GM21529 (cell line): Measurements from ENCODE around the gene TADA2B.
A peak's percentile ranks its signal among the peaks of the same experiment; 100 is the strongest.

Experiments used
- ATAC-seq: cut with Tn5 transposase; IDR thresholded peaks from one replicate; pipeline ENCODE4 v1.9.1; 2021; ENCODE audit not compliant: unreplicated experiment

Gene TADA2B

DNA sequence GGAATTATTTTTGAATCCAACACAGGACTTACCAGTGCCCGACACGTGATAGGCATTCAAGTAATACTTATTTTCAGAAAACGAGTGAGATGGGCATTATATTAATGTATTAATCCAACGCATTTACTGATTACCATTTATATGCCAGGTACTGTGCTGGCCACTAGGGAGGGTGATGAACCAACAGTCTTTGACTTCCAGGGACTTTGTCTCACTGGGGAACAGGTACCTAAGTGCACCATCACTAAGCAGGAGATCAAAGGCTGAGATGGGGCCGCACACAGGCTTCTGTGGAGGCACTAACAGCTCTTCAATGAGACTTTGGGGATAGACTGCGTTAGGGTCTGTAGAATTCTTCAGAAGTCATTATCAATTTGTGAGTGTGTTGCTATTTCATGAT, 5.7 kb upstream of the TADA2B start:
- ATAC-seq: no peak

DNA sequence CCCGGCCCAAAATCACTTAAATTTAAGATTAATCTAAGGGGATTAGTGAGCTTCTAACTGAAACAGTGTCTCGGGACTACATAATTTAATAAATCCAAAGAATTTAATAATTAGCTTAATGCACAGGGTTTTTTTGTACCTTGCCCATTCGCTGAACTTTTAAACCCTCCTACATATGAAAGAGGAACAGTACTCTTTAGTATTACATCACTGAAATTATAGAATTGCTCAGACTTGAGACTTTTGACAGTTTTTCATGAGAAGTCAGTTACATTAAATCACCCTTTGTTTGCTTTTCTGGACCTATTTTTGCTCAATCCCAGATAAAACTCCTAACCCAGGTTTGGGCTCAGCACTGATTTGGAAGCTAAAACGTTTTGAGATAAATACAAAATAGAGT, 2.4 kb upstream of the TADA2B start:
- no peak for ATAC-seq

GRCh38 chr4:7041246-7041645, 1.9 kb upstream of the TADA2B start:
- ATAC-seq: no peak

GRCh38 chr4:7041801-7042502, 1.2 kb upstream of the TADA2B start:
- ATAC-seq: no peak

GRCh38 chr4:7042503-7043283, 479 bp upstream of the TADA2B start:
- peak; percentile 72 for ATAC-seq

GRCh38 chr4:7044137-7044930, 1.2 kb downstream of the TADA2B start:
- ATAC-seq: no peak

- no peak for ATAC-seq
These were observed 2.4 kb downstream of the TADA2B start for GRCh38 chr4:7045553-7045952.

DNA sequence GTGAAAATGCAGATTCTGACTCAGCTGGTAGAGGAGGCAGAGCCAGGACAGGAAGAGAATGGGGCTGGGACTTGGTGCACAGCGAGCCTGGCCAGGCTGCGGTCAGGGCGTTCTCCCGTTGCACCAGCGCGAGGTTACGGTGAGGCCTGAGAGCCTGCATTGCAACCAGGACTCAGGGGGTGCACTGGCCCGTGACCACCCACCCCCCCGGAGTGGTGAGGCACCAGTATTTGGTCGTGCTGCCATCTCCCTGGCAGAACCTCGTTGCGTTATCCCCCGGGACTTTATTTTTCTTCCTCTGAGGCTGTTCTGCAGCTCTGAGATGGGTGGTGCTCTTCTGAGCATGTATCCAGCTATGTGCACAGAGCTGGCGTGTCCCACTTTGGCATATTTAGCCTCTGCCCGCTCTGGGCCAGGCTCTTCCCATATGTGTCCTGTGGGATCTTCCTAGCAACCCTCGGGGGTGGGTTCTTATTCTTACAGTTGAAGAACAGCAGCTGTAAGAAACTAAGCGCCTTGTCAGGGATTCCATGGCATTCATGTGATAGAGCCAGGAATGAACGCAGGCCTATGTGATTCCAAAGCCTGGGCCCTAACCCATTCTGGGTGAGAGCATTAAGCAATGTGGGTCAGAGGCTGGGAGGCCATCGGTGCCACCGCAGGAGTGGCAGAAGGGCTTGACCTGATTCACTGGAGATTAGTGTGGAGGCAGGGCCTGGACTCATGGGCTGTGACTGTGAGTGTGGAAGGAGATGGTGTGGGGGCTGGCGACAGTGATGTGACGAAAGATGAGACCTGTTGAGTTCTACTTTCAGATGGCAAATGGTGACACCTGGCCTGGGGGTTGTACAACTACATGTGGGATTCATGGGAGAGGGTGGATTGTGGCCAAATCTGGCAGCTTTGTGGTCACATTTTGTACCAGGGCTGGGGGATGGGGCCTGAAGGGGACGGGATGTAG, 3.1 kb downstream of the TADA2B start:
- ATAC-seq: peak; percentile 46

DNA sequence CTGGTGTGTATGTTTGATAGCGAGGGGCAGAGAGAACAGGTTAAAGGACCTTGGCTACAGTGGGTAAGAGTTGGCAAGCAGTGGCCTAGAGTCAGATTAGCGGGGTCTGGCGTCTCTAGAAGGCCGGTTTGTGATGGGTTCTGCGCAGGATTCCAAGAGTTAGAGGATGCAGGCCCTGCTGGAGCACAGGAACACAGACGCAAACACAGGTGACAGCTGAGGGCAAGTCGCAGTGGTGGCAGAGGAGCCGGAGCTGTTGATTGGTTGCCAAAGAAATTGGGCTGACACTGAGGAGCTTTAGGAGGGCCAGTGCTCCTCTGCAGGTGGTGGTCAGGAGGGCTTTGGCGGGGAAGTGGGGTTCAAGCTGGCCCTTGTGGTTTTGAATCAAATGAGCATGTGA, 3.8 kb downstream of the TADA2B start:
- no peak for ATAC-seq

DNA sequence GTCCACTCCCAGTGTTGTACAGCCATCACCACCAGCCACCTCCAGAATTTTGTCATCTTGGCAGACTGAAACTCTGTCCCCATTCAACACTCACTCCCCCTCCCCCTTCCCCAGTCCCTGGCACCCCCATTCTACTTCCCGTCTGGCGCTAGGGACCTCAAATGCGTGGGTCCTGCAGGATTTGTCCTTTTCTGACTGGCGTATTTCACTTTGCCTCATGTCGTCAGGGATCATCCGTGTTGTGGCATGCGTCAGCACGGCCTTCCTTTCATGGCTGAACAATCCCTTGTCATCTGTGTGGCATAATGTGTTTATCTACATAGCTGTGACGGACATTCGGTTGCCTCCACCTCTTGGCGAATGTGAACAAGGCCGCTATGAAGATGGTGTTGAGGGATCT, 5.5 kb downstream of the TADA2B start:
- ATAC-seq: no peak

GRCh38 chr4:7049295-7049694, 6.1 kb downstream of the TADA2B start:
- no peak for ATAC-seq

- no peak for ATAC-seq
These were observed 6.6 kb downstream of the TADA2B start for GRCh38 chr4:7049739-7050138.

GRCh38 chr4:7050481-7051143, 7.4 kb downstream of the TADA2B start:
- ATAC-seq: no peak

DNA sequence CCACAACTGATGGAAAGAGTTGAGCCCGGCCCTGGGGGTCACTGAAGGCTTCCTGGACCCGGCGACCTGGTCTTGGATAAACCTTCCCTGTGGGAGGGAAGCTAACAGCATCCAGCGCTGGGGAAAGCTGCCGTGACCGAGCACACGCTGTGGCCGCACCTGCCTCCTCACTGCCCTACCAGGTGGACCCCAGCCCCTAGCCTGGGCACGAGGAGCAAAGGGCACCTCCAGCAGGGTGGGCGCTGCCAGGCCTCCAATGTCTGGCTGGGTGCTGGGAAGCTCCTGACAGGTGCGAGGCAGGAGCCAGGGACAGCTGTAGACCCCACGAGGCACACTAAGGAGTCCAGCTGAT, 7.9 kb downstream of the TADA2B start:
- no peak for ATAC-seq

DNA sequence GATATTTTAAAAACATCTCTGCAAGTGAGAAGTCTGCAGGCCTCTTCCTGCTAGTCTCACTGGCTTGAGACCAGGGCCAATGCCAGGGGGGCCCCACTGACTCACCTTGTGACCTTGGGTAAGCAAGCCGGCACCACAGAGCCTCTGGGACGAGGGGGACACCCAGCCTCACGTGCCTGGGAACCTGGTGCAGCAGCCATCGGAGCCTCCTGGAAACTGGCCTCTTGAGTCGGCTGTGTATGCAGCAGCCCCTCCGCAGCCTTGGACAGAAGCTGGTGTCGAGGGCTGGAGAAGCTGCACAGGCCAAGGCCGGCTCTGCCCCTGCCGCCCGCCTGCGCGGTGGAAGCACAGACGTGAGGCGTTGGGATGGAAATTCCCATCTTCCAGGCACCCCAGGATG, 8.7 kb downstream of the TADA2B start:
- no peak for ATAC-seq

DNA sequence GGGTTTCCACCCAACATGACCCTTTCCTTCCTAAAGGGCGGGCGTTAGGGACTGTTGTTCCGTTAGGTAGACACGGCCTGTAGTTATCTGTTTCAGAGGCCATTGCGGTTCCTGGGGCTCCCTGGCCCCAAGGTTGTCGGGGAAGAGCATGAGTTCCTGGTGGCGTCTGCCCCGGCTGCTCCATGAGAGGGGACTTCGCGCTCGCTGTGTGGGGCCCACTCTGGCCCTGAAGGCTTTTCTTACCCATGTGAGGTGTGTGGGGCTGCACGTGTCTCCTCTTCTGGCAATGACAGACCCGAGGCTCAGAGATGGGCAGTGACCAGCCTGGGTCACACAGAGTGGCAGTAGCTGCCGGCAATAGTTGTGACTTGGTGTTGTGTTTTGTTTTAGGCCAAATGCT, 9.1 kb downstream of the TADA2B start:
- no peak for ATAC-seq

DNA sequence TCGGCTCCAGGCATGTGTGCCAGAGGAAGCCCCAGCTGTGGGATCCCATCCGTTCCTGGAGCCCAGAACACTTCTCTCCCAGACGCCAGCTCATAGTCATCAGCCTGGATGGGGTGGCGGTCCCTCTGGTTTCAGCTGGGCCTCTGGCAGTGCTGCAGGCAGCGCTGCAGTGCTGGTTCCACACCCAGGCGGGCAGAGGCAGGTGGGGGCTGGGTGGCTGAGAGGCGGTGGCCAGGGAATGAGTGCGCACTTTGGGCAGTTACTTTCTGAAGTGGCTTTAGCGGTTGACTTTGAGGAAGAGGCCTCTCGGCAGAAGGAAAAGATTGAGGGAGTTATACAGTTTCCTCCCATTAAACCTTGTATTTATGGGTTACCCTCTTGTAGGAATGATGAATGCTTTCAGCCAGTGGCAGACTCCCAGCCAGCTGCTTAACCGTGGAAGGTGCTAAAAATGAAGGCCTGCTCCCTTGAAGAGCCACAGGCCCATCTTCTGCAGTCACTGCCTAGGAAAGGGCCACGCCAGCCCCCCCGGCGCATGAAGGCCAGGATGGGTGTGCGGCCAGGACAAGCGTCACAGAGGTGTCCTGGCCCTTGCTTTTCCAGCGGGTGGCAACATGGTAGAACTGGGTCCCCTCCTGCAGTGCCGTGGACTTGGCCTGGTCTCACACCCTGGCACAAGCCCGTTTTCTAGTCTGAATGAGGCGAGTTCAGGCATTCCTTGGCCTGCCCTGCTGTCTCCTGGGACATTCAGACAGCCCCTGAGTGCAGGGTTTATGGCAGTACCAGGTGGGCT, 9.9 kb downstream of the TADA2B start:
- ATAC-seq: no peak

DNA sequence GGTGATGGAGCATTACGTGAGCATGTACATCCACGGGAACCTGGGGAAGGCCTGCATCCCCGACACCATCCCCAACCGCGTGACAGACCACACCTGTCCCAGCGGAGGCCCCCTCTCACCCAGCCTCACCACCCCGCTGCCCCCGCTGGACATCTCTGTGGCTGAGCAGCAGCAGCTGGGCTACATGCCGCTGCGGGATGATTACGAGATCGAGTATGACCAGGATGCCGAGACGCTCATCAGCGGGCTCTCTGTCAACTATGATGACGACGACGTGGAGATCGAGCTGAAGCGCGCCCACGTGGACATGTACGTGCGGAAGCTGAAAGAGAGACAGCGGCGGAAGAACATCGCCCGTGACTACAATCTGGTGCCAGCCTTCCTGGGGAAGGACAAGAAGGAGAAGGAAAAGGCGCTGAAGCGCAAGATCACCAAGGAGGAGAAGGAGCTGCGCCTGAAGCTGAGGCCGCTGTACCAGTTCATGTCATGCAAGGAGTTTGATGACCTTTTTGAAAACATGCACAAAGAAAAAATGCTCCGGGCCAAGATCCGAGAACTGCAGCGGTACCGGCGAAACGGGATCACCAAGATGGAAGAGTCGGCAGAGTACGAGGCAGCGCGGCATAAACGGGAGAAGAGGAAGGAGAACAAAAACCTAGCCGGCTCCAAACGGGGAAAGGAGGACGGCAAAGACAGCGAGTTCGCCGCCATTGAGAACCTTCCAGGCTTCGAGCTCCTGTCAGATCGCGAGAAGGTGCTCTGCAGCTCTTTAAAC, 11.1 kb downstream of the TADA2B start:
- ATAC-seq: no peak
